ENCODE data around the gene DNAJC3. TPM values are rescaled to one million over a fixed set of nuclear protein-coding genes. Genes with fewer than 3 reads are reported as not detected.
A peak's percentile ranks its signal among the peaks of the same experiment; 100 is the strongest.

The DNAJC3 gene
- total and polyA plus RNA-seq, 2 of the 8 experiments (the other 6 are each of a cell fraction or from before 2014, with no cell fraction given): 4.3 to 24.1 TPM

DNA sequence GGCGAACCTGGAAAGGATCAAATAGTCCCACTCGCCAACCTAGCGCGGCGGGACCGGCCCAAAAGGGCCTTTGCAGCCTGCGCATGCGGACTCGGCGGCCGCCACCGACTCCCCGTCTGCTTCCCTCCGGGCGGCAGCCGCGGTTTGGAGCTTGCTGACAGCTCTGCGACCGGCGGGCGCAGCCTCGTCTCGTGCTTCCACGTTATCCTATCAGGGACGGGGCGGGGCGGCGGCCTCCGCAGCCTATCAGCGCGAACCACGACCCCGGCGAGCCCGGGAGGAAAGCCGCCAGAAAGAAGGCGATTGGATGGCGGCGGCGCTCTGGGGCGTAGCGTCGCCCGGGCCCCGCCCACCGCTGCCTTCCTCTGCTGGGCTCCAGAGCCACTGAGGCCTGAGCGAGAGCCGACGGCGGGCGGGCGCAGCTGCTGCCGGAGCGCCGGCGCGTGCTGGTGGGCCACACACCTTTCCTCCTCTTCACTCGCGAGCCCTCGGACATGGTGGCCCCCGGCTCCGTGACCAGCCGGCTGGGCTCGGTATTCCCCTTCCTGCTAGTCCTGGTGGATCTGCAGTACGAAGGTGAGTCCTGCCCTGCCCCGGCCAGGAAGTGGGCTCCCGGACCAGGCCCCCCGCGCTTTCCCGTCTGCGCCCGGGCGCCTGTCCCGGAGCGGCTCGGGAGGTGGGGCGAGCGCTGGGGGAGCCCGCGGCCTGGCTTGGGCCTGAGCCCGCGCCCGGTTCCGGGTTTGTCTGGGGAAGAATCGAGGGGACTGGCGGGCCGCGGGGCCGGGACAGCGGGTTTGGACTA lies at the start of gene DNAJC3 (continued):
- TF ChIP-seq SP2 (IDR thresholded peaks at IDR 0.05; ENCODE audit: low read length): no peak
- TF ChIP-seq, protein P1, sequence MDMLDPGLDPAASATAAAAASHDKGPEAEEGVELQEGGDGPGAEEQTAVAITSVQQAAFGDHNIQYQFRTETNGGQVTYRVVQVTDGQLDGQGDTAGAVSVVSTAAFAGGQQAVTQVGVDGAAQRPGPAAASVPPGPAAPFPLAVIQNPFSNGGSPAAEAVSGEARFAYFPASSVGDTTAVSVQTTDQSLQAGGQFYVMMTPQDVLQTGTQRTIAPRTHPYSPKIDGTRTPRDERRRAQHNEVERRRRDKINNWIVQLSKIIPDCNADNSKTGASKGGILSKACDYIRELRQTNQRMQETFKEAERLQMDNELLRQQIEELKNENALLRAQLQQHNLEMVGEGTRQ (IDR thresholded peaks at IDR 0.05; ENCODE audit: low read length): 0 out of 2 replicates have a peak, but pooled peaks have one; percentile 8
- no peak for TF ChIP-seq CBX5 (IDR thresholded peaks at IDR 0.05; ENCODE audit: low read depth, low read length)
- no peak for TF ChIP-seq BCL11A (IDR thresholded peaks at IDR 0.05; ENCODE audit: low read depth in 2 of 2, low read length in 2 of 2)
- TF ChIP-seq HDAC6 (IDR thresholded peaks at IDR 0.05; ENCODE audit: low read depth, low read length): no peak
- no peak for TF ChIP-seq SIX5 (IDR thresholded peaks at IDR 0.05; ENCODE audit: low read depth, low read length)
- no peak for TF ChIP-seq POU5F1 (IDR thresholded peaks at IDR 0.05; ENCODE audit: low read depth, low read length)
- peak; percentile 57 for TF ChIP-seq CREB1 (IDR thresholded peaks at IDR 0.05)
- no peak for TF ChIP-seq GABPA (IDR thresholded peaks at IDR 0.05; ENCODE audit: borderline replicate concordance, insufficient read depth, low read length)
- no peak for TF ChIP-seq RAD21 (IDR thresholded peaks at IDR 0.05 in 1 of 2, conservative IDR thresholded peaks at IDR 0.05 in 1 of 2; ENCODE audit: low read depth in 2 of 2, low read length in 2 of 2)
- TF ChIP-seq SP1 (IDR thresholded peaks at IDR 0.05; ENCODE audit: low read depth, low read length): peak; percentile 78; the same call in 1 of the 2 replicates
- no peak for TF ChIP-seq MAFK (IDR thresholded peaks at IDR 0.05; ENCODE audit: low read depth, low read length)
- no peak for TF ChIP-seq SRF (IDR thresholded peaks at IDR 0.05; ENCODE audit: low read depth, low read length)
- TF ChIP-seq PHF8 (conservative IDR thresholded peaks at IDR 0.05; ENCODE audit: low read depth, low read length): peak; percentile 82
- TF ChIP-seq, protein P2, sequence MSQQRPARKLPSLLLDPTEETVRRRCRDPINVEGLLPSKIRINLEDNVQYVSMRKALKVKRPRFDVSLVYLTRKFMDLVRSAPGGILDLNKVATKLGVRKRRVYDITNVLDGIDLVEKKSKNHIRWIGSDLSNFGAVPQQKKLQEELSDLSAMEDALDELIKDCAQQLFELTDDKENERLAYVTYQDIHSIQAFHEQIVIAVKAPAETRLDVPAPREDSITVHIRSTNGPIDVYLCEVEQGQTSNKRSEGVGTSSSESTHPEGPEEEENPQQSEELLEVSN (IDR thresholded peaks at IDR 0.05): peak; percentile 87
- TF ChIP-seq KDM1A (IDR thresholded peaks at IDR 0.05; ENCODE audit: borderline replicate concordance, low read length): no peak
- TF ChIP-seq YY1 (IDR thresholded peaks at IDR 0.05; ENCODE audit: low read depth, low read length): no peak
- TF ChIP-seq, protein P3, sequence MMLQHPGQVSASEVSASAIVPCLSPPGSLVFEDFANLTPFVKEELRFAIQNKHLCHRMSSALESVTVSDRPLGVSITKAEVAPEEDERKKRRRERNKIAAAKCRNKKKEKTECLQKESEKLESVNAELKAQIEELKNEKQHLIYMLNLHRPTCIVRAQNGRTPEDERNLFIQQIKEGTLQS (IDR thresholded peaks at IDR 0.05; ENCODE audit: insufficient read depth, low read depth, low read length): no peak
- no peak for TF ChIP-seq TCF12 (IDR thresholded peaks at IDR 0.05; ENCODE audit: low read depth, low read length)
- no peak for TF ChIP-seq CTBP2 (IDR thresholded peaks at IDR 0.05; ENCODE audit: borderline replicate concordance, insufficient read depth, insufficient read length, low read length)
- TF ChIP-seq TAF1 (IDR thresholded peaks at IDR 0.05; ENCODE audit: low read depth, low read length): peak; percentile 94
- TF ChIP-seq SIN3A (conservative IDR thresholded peaks at IDR 0.05 in 1 of 2, IDR thresholded peaks at IDR 0.05 in 1 of 2; ENCODE audit: low read depth in 1 of 2, low read length in 2 of 2): peak in 1 of 2 experiments; percentile 72; a peak in 2 of 4 replicates
